HG03378 (cell line): ENCODE results near the gene AMZ2.
"Not testable (repeated sequence)": the region's sequence is repeated elsewhere in the genome, so short reads cannot be mapped to it uniquely, and the experiment has no call there.

Experiments used
- ATAC-seq: cut with Tn5 transposase; IDR thresholded peaks from one replicate; pipeline ENCODE4 v1.9.1; 2021; ENCODE audit warnings: mild to moderate bottlenecking, moderate library complexity; ENCODE audit not compliant: unreplicated experiment

The AMZ2 gene

GRCh38 chr17:68248891-68249290 lies 1.0 kb downstream of the AMZ2 start:
- ATAC-seq = no peak

DNA sequence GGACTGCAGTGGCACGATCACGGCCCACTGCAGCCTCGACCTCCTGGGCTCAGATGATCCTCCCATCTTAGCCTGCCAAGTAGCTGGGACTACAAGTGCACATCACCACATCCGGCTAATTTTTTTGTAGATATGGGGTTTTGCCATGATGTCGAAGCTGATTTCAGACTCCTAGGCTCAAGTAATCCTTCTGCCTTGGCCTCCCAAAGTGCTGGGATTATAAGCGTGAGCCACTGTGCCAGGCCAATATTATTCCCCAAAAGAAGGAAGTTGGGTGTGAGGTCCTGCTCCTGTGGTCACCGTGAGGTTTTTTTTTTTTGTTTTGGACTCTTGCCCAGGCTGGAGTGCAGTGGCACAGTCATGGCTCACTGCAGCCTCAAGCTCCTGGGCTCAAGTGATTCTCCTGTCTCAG lies 1.5 kb downstream of the AMZ2 start:
- no peak for ATAC-seq

DNA sequence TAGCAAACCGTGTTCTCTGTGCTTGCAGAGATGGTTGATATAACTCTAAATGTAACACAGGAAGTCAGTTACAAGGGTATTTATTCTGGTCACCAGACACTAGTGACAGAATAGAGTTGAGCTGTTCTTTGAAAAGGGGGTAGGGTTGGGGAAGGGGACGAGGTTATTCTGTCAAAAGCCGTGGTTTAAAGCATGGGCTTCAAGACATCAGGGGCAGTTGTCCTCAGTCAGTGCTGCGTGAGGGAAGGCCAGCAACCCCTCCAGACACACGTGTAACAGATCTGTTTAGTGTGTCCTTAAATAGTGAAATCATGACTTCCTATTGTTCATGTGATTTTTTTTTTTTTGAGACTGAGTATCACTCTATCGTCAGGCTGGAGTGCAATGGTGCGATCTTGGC lies 5.6 kb downstream of the AMZ2 start:
- ATAC-seq = not testable (repeated sequence)

GRCh38 chr17:68255151-68255550 lies 7.3 kb downstream of the AMZ2 start:
- no peak for ATAC-seq

- ATAC-seq = no peak
These were observed 8.1 kb downstream of the AMZ2 start for GRCh38 chr17:68255731-68256538.

GRCh38 chr17:68256701-68257100 lies 8.9 kb downstream of the AMZ2 start:
- ATAC-seq = not testable (repeated sequence)

DNA sequence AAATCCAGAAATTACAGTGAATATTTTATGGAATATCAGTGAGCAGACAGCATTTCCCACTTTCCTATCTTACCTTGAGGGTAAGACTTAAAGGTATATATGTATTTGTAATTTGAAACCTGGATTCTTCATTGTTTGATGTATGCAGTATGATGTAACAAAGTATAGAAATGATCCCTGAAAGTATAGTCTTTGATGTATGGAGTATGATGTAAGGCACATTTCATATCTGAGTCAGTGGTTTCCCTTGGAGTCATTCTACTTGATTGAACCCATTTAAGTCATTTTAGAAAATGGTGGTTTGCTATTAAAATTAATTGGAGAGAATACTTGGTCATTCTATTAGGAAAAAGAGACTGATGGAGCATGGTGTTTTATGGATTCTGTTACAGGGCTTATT lies 10.1 kb downstream of the AMZ2 start:
- ATAC-seq = no peak

DNA sequence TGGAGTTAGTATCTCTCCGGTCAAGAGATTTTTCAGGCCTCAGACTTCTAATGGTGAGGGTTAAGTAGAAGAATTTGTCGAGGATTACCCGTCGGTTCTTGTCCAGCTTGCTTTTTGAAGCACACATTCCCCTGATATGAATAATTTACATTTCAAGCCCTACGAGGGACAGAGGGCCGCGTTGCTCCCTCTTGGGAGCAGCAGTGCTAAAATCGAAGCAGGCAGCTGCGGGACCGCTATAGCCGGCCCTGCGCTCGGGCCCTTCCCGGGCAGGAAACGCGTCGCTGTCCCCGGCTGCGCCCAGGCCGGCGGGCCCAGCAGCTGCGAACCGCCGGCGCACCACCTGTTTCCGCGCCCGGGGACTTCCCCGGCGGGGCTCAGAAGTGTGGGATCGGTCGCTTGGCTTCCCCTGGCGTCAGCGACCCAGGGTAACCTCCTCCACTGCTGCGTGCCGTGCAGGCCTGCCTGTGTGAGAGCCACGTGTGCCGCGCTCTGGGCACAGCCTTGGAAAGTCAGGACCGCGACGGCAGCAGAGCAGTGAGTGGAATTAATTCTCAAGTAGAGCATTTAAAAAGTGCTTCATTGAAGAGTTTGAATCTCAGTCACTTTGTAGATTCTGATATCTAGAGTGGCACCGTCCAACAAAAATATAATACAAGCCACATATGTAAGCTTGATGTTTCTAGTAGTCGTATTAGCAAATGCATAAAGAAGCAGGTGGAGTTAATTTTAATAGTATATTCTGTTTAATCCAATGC lies 11.2 kb downstream of the AMZ2 start:
- ATAC-seq = peak; percentile 65

GRCh38 chr17:68259648-68259951 lies 11.8 kb downstream of the AMZ2 start:
- not testable (repeated sequence) for ATAC-seq

DNA sequence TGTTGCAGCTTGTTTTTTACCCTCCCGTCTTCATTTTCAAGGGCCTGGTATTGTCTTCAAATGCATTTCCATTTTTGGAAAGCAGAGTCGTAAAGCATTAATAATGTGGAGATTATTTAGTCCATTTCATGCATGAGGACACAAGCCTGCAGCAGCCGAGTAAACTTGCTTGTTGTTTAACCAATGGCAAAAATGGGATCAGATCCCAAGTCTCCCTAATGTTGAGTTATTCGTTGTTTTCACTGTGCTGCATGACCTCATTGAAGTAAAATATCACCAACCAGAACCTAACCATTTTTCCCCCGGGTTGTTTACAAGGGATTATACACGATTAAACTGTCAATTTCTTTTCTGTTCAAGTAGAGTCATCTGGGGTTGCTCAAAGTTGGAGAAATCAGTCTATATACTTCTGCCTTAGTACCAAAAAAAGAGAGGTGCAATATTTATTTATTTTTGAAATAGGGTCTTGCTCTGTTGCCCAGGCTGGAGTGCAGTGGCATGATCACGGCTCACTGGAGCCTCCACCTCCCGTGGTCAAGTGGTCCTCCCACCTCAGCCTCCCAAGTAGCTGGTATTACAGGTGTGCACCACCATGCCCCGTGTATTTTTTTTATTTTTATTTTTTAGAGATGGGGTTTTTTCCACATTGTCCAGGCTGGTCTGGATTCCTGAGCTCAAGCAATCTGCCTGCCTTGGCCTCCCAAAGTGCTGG lies 12.4 kb downstream of the AMZ2 start:
- no peak for ATAC-seq

- ATAC-seq = not testable (repeated sequence)
These were observed 14.6 kb downstream of the AMZ2 start for GRCh38 chr17:68262467-68262866.

GRCh38 chr17:68263101-68263681 lies 15.3 kb downstream of the AMZ2 start:
- ATAC-seq = peak; percentile 52

DNA sequence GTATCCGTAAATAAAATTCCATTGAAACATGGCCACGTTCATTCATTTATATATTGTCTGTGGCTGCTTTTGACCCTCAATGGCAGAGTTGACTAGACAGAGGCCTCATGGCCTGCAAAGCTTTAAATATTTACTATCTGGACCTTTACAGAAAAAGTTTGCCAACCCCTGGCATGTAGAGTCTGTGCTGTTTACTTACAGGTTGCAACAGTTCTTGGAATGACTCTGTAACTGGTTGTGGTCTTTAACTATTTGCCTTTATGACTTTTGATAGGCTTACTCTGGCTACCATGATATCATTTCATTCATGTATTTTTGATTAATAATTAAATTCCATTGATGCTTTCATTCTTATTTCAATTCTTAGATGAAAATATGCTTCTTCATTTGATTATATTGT lies 18.0 kb downstream of the AMZ2 start:
- ATAC-seq = not testable (repeated sequence)

GRCh38 chr17:68273722-68274121 lies 25.9 kb downstream of the AMZ2 start:
- ATAC-seq = no peak

DNA sequence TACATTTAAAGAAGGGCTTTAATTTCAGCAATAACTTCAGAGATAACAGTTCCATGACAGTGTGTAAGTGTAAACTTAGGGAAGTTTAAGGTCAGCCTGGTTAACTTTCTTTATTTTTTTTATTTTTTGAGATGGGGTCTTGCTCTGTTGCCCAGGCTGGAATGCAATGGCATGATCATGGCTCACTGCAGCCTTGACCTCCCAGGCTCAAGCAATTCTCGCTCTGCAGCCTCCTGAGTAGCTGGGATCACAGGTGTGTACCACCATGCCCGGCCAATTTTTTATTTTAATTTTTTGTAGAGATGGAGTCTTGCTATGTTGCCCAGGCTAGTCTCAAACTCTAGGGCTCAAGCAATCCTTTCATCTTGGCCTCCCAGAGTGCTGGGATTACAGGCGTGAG lies 28.5 kb downstream of the AMZ2 start:
- not testable (repeated sequence) for ATAC-seq

- ATAC-seq = no peak
These were observed 30.0 kb downstream of the AMZ2 start for GRCh38 chr17:68277807-68278206.

DNA sequence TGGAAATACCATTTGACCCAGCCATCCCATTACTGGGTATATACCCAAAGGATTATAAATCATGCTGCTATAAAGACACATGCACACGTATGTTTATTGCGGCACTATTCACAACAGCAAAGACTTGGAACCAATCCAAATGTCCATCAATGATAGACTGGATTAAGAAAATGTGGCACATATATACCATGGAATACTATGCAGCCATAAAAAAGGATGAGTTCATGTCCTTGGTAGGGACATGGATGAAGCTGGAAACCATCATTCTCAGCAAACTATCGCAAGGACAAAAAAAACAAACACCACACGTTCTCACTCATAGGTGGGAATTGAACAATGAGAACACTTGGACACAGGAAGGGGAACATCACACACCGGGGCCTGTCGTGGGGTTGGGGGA lies 34.1 kb downstream of the AMZ2 start:
- ATAC-seq = not testable (repeated sequence)

DNA sequence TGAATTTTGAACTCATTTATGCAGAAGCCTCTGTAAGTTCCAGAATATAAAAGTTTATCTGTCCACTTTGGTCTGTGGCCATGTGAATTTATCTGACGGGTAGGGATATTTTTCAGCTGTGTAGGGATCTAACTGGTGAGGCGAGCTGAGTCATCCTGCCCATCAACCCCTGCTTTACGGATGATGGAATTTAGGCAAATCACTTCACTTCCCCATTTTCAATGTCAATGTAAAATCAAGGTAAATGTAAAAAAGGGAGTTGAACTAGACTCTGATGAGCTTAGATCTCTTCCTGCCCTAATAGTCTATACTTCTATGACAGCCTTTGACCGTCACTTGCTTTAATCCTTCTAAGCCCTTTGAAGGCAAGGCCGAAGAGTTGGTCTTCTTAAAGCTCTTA lies 40.5 kb downstream of the AMZ2 start:
- peak; percentile 29 for ATAC-seq

DNA sequence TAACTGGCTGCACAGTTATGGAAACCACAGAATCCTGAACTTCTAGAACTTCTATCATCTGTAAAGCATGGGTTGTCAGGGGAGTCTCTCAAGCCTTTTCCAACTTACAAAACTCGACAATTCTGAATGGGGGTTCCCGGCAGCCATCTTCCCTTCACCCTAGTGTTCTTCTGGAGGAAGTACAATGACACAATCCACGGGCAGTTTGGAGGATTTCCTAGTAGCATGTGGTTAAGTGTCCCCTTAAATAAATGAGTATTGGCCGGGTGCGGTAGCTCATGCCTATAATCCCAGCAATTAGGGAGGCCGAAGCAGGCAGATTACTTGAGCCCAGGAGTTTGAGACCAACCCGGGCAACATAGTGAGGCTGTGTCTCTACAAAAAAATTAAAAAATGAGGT lies 41.0 kb downstream of the AMZ2 start:
- peak; percentile 20 for ATAC-seq

DNA sequence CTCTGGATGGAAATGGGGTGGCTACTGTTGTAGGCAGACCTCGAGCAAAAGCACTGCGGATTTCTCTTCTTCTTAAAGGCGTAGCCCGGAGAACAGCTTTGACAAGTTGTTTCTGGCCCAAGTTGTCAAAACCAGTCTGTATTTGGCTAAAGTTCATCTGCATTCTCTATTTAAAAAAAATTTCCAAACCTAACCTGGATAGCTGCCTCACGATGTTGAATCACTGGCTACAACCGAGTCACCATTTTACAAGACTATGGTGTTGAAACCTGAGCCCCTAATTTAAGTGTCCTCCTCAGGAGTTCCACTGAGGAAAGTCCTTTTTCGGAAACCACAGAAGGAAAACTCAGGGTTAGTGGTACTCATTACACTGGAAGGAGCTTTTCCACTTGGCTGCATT lies 41.6 kb downstream of the AMZ2 start:
- ATAC-seq = no peak

DNA sequence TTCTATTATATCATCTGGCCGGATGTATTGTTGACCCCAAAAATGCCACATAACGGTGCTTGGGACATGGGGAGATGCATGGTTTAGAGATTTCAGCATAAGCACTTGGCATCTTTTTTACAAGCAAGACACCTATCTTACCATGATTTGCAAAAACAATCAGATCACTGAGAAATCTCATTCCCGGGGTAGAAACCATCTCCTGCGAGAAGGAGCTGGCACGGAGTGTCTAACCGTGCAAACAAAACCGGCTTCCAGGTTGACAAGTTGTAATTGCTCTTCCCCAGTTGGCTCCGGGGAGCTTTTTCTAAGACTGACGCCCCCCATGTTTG lies 42.1 kb downstream of the AMZ2 start:
- ATAC-seq = no peak
